Ovary (tissue), 3 donors: ENCODE results near the gene RFXANK.

Experiments
- CTCF ChIP-seq, 3 donors: fragments of 450-650 bp in 2 of 3; fragments of 200-600 bp in 1 of 3; IDR thresholded peaks; one replicate each; pipeline versions ENCODE4 v1.5.1 to v1.8.0; 2016 to 2022; ENCODE audit warnings: antibody characterized with exemption in 3 of 3, mild to moderate bottlenecking in 1 of 3
- POLR2A ChIP-seq: fragments of 450-650 bp; IDR thresholded peaks from one replicate; pipeline ENCODE4 v1.6.1; 2017; ENCODE audit warnings: antibody characterized with exemption, mild to moderate bottlenecking, moderate library complexity
- donor health status: DM: no; HTN: no; CAD: no.

GRCh38 chr19:19214892-19215291, 22.8 kb downstream of the RFXANK start:
- TF ChIP-seq CTCF (IDR thresholded peaks at IDR 0.05) (no peak), POLR2A (no peak)
